Kasumi-1 (cell line): ENCODE results near the gene REV3L.

ENCODE experiments used
- DNase-seq, 2 experiments: peaks; one replicate each; lab custom pipeline; 2025; lab: John Stamatoyannopoulos, UW

The REV3L gene

GRCh38 chr6:111470991-111471390, 12.0 kb downstream of the REV3L start:
- no peak for DNase-seq

- no peak for DNase-seq
Measured at GRCh38 chr6:111469543-111469942, 13.5 kb downstream of the REV3L start.

DNA sequence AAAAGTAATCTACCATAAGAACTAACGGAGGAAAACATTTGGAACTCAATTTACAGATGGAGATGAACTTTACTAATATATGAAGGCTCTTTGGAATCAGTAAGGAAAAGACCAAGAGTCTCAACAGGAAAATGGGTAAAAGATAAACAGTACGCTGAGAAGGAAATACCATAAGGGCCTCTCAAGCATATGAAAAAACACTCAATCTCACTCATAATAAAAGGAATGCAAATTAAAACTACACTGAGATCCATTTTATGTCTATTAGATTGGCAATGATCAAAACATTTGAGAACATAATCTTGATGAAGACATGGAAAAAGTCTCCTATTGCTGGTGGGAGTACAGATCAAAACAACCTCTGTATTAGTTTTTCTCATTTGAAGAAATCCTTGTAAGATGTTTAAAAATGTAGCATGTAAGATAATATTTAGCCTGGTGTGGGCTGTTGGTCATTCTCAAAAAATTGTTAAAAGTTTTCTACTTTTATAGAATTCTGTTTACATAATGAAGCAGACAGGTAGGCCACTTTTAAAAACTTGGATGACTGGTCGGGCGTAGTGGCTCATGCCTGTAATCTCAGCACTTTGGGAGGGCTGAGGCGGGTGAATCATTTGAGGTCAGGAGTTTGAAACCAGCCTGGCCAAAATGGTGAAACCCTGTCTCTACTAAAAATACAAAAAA, 14.5 kb downstream of the REV3L start:
- no peak for DNase-seq

- DNase-seq, result no peak
Measured at GRCh38 chr6:111464184-111464583, 18.8 kb downstream of the REV3L start.

DNA sequence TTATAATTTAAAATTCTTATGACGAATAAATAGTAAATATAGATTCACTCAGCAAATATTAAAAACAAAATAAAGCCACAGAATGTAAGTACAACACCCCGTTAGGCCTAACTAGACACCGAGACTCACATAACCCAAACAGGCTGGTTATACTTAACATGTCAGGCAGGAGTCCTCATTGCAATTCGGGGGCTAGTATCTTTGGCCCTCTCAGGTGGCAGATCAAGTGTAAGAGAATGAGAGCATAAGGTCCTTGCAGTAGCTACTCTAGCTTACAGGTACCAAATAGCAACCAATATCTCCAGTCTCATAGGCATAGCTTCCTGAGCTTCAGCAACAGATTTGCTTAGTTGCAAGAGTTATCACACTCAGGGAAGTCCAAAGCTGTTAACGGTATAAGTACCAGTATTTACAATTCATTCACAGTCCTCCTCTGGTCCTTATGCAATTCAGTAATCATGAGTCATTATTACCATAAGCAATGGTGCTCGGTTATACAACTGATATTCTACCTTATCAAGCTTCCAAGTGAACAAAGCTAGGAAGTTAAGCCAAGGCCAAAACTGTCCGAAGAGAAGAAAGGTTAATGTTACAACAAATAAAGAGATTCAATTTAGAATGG, 20.1 kb downstream of the REV3L start:
- no peak for DNase-seq

DNA sequence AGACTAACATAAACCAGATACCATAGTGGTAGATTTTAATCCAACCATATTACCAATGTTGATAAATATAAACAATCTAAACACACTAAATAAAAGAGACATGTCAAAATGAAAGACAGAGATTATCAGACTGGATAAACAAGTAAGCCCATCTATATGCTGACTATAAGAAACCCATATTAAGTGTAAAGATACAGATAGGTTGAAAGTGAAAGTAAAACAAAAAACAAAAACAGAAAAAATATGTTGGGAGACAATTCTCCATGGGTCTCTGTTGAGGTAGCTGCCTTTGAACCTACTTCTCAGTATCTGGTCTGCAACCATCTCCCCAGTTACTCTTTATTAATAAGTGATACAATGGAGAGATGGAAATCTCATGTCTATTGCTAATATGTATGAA, 21.2 kb downstream of the REV3L start:
- peak in 1 of 2 experiments; percentile 13 for DNase-seq

DNA sequence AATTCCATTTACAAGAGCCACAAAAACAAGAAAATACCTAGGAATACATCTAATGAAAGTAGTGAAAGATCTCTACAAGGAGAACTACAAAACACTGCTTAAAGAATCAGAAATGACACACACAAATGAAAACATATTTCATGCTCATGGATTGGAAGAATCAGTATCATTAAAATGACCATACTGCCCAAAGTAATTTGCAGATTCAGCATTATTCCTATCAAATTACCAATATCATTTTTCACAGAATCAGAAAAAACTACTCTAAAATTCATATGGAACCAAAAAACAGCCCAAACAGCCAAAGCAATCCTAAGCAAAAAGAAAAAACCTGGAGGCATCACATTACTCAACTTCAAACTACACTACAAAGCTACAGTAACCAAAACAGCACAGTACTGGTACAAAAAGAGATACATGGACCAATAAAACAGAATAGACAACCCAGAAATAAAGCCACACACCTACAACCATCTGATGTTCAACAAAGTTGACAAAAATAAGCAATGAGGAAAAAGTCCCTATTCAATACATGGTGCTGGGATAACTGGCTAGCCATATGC, 24.3 kb downstream of the REV3L start:
- no peak for DNase-seq

- DNase-seq, result no peak
Measured at GRCh38 chr6:111456208-111456607, 26.8 kb downstream of the REV3L start.

GRCh38 chr6:111450636-111451035, 32.4 kb downstream of the REV3L start:
- no peak for DNase-seq

- DNase-seq, result no peak
Measured at GRCh38 chr6:111450087-111450486, 32.9 kb downstream of the REV3L start.

GRCh38 chr6:111449129-111449528, 33.9 kb downstream of the REV3L start:
- DNase-seq, result no peak

GRCh38 chr6:111447051-111447450, 36.0 kb downstream of the REV3L start:
- DNase-seq, result no peak

- DNase-seq, result peak; percentile 3 to 15
Measured at GRCh38 chr6:111445861-111446267, 37.2 kb downstream of the REV3L start.

DNA sequence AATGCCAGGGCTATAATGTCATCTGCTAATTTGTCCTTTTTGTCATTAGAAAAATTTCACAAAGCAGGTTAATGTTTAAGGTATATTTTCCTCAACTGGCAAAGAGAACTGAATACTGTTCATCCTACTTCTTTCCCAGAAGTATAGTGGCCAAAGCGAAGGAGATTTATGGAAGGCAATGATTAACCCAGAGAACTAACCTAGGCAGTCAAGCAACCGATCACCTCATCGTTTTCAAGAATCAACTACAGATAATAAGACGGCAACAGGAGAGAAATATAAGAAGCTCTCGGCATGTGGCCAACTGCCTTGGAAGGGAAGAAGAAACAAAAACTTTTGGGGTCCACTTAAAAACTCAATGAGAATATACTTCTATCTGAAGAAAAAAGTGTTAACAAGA, 38.2 kb downstream of the REV3L start:
- no peak for DNase-seq

DNA sequence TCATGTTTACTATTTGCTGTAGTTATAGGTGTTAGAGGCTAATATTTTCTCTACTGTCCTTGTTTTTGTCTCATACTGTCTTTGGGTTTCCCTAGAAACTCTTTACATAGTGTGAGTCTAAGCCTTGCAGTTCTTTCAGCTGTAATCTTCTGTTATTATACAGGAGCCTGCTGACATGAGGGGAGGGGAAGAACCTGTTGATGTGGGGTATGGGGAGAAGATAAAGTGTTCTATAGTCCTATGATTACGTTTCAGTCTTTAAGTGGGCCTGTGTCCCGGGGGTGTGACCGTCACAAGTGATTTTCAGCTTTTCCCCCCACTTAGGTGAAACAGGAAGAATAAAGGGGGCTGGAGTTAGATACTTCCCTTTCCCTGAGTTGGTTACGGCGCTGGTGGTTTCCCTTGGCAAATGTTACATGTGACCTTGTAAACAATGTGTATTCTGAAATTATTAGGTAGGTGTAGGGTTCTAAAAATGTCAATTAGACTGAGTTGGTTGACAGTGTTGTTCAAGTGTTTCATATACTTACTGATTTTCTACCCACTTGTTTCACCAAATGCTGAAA, 41.3 kb downstream of the REV3L start:
- peak; percentile 54 to 66 for DNase-seq

DNA sequence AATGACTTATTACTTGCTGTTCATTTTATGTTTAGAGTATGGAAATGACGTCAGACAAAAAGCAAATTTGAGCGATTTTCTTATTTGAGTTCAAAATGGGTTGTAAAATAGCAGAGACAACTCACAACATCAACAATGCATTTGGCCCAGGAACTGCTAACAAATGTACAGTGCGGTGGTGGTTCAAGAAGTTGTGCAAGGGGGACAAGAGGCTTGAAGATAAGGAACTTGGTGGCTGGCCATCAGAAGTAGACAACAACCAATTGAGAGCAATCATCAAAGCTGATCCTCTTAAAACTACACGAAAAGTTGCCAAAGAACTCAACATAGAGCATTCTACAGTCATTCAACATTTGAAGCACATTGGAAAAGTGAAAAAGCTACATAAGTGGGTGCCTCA, 43.8 kb downstream of the REV3L start:
- DNase-seq, result no peak

DNA sequence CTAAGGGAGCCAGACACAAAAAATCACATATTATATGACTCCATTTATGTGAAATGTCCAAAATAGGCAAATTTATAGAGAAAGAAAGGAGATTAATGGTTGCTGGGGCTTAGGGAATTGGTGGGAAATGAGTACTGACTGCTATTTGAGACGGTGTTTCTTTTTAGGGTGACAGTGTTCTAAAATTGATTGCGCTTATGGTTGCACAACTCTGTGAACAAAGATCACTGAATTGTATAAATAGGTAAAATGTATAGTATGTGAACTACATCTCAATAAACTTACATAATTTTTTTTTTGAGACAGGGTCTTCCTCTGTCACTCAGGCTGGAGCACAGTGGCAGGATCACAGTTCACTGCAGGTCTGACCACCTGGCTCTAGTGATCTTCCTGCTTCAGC, 45.4 kb downstream of the REV3L start:
- DNase-seq, result no peak

DNA sequence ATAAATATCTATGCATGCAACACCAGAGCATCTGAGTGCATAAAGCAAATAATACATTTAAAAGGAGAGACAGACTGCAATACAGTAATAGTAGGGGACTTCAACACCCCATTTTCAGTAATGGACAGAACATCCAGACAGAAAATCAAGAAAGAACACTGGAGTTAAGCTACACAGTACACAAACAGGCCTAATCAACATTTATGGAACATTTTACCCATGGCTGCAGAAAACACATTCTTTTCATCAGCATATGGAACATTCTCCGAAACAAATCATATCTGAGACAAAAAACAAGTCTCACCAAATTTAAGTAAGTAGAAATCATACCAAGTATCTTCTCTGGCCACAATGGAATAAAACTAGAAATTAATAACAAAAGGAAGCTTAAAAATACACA, 50.5 kb downstream of the REV3L start:
- no peak for DNase-seq

DNA sequence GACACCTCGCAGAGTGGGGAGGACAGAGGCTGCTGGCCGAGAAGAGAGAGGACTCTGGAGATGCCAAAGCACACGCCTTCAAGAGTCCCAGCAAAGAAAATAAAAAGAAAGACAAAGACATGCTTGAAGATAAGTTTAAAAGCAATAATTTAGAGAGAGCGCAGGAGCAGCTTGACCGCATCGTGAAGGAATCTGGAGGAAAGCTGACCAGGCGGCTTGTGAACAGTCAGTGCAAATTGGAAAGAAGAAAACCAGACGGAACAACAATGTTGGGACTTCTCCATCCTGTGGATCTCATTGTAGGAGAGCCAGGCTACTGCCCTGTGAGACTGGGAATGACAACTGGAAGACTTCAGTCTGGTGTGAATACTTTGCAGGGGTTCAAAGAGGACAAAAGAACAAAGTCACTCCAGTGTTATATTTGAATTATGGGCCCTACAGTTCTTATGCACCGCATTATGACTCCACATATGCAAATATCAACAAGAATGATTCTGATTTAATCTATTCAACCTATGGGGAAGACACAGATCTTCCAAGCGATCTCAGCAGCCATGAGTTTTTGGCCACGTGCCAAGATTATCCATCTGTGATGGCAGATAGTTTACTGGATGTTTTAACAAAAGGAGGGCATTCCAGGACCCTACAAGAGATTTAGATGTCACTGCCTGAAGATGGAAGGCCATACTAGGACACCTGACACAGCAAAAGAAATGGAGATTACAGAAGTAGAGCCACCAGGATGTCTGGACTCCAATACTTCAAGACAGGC, 52.2 kb downstream of the REV3L start:
- no peak for DNase-seq

DNA sequence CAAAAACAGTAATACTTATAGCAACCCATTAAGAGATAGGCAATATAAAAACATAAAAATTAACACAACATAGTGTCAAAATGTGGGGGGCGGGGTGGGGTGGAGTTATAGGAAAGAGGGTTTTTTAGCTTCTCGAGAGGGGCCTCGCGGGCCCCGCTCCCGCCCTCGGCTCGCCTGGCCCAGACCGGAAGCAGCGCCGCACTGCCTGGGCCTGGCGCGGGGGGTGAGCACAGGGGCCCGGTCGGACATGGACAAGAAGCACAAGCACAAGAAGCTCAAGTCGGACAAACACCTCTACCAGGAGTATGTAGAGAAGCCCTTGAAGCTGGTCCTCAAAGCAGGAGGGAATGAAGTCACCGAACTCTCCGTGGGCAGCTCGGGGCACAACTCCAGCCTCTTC, 53.4 kb downstream of the REV3L start:
- DNase-seq, result no peak

DNA sequence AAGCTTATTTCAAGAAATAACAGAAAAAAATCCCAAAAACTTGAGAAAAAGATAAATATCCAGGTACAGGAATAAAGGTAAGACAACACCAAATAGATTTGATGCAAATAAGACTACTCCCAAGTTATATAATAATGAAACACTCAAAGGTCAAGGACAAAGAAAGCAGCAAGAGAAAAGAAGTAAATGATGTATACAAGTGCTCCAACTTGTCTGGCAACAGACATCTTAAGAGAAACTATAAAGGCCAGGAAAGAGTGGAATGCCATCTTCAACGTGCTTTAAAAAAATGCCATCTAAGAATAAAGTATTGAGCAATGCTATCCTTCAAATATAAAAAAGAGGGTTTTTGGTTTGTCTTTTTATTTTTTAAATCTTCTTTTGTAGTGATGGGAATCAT, 54.2 kb downstream of the REV3L start:
- DNase-seq, result no peak

GRCh38 chr6:111427341-111428116, 55.5 kb downstream of the REV3L start:
- peak; percentile 72 to 79 for DNase-seq
